Measurements from ENCODE around the gene LARGE1. TPM values are rescaled to one million over a fixed set of nuclear protein-coding genes. Genes with fewer than 3 reads are reported as not detected.

Gene LARGE1
- polyA plus RNA-seq, 6 donors from 2014 or later, result 3.6 to 9.5 (median 5.6) TPM

- ATAC-seq (ENCODE audit: low read depth in 2 of 2) (no peak), DNase-seq (no peak)
- peaks cover 18 to 35% (median 24%) of the 10 kb centered on the region in 3 donors for H3K4me1 Mint-ChIP-seq
- no peaks in the 10 kb centered on the region for H3K27me3 Mint-ChIP-seq
- H3K9me3 Mint-ChIP-seq, result peaks cover 0 to 4% (median 0%) of the 10 kb centered on the region in 7 donors
- peaks cover 8 to 11% of the 10 kb centered on the region in 2 donors for H3K36me3 Mint-ChIP-seq
- H3K27ac Mint-ChIP-seq, result peak overlapping the region in 3 of 6 donors; percentile 13 to 49 (median 48)
- H3K4me3 Mint-ChIP-seq, result peak overlapping the region in 1 of 8 donors; percentile 8
Observed at GRCh38 chr22:33766091-33766490, 154.2 kb downstream of the LARGE1 start.

- Mint-ChIP-seq H3K27ac (no peak overlapping the region), H3K27me3 (no peaks in the 10 kb centered on the region), H3K36me3 (peaks cover 44 to 59% of the 10 kb centered on the region in 2 donors), H3K4me1 (peaks cover 31 to 38% (median 34%) of the 10 kb centered on the region in 3 donors), H3K4me3 (no peak overlapping the region), H3K9me3 (peaks cover 0 to 2% (median 0%) of the 10 kb centered on the region in 7 donors)
- DNase-seq, result no peak
- ATAC-seq (ENCODE audit: low read depth in 2 of 2), result no peak
Observed at GRCh38 chr22:33758961-33759360, 161.3 kb downstream of the LARGE1 start.

GRCh38 chr22:33757802-33758483, 162.3 kb downstream of the LARGE1 start:
- Mint-ChIP-seq H3K36me3 (peaks cover 50 to 62% of the 10 kb centered on the region in 2 donors), H3K9me3 (peaks cover 0 to 4% (median 0%) of the 10 kb centered on the region in 7 donors), H3K27ac (peak overlapping the region in 2 of 6 donors; percentile 31 to 40), H3K4me1 (peaks cover 29 to 36% (median 34%) of the 10 kb centered on the region in 3 donors), H3K4me3 (no peak overlapping the region), H3K27me3 (no peaks in the 10 kb centered on the region)
- ATAC-seq (ENCODE audit: low read depth in 2 of 2) (no peak), DNase-seq (no peak)

- peak overlapping the region in 2 of 6 donors; percentile 44 to 97 for H3K27ac Mint-ChIP-seq
- no peak overlapping the region for H3K4me3 Mint-ChIP-seq
- peaks cover 0 to 7% (median 0%) of the 10 kb centered on the region in 7 donors for H3K9me3 Mint-ChIP-seq
- peaks cover 57 to 67% of the 10 kb centered on the region in 2 donors for H3K36me3 Mint-ChIP-seq
- DNase-seq (no peak), ATAC-seq (ENCODE audit: low read depth in 2 of 2) (no peak)
- peaks cover 29 to 35% (median 32%) of the 10 kb centered on the region in 3 donors for H3K4me1 Mint-ChIP-seq
- H3K27me3 Mint-ChIP-seq, result no peaks in the 10 kb centered on the region
Observed at GRCh38 chr22:33757041-33757801, 163.1 kb downstream of the LARGE1 start.

GRCh38 chr22:33756508-33756949, 163.7 kb downstream of the LARGE1 start:
- Mint-ChIP-seq H3K36me3 (peaks cover 51 to 67% of the 10 kb centered on the region in 2 donors), H3K27ac (peak overlapping the region in 4 of 6 donors; percentile 5 to 97 (median 28))

GRCh38 chr22:33748714-33749113, 171.6 kb downstream of the LARGE1 start:
- peaks cover 41 to 55% (median 52%) of the 10 kb centered on the region in 3 donors for H3K4me1 Mint-ChIP-seq
- no peak for ATAC-seq (ENCODE audit: low read depth in 2 of 2)
- peaks cover 0 to 7% (median 0%) of the 10 kb centered on the region in 7 donors for H3K9me3 Mint-ChIP-seq
- H3K27ac Mint-ChIP-seq, result no peak overlapping the region
- no peak for DNase-seq
- no peak overlapping the region for H3K4me3 Mint-ChIP-seq
- peaks cover 12 to 16% of the 10 kb centered on the region in 2 donors for H3K36me3 Mint-ChIP-seq
- H3K27me3 Mint-ChIP-seq, result no peaks in the 10 kb centered on the region

More at GRCh38 chr22:33756508-33756949, 163.7 kb downstream of the LARGE1 start:
- H3K27me3 Mint-ChIP-seq, result no peaks in the 10 kb centered on the region
- DNase-seq, result no peak
- ATAC-seq (ENCODE audit: low read depth in 2 of 2), result no peak
- H3K4me3 Mint-ChIP-seq, result no peak overlapping the region
- peaks cover 24 to 32% (median 25%) of the 10 kb centered on the region in 3 donors for H3K4me1 Mint-ChIP-seq
- peaks cover 0 to 7% (median 0%) of the 10 kb centered on the region in 7 donors for H3K9me3 Mint-ChIP-seq

GRCh38 chr22:33747576-33748180, 172.6 kb downstream of the LARGE1 start:
- Mint-ChIP-seq H3K36me3 (peaks cover 15 to 16% of the 10 kb centered on the region in 2 donors), H3K27me3 (no peaks in the 10 kb centered on the region), H3K4me3 (no peak overlapping the region), H3K27ac (peak overlapping the region in 3 of 6 donors; percentile 29 to 79 (median 34)), H3K9me3 (peaks cover 0 to 5% (median 0%) of the 10 kb centered on the region in 7 donors), H3K4me1 (peaks cover 46 to 63% (median 63%) of the 10 kb centered on the region in 3 donors)
- ATAC-seq (ENCODE audit: low read depth in 2 of 2) (no peak), DNase-seq (no peak)

- H3K4me1 Mint-ChIP-seq, result peaks cover 46 to 67% (median 63%) of the 10 kb centered on the region in 3 donors
- H3K9me3 Mint-ChIP-seq, result peaks cover 0 to 5% (median 0%) of the 10 kb centered on the region in 7 donors
- DNase-seq (no peak), ATAC-seq (ENCODE audit: low read depth in 2 of 2) (no peak)
- no peaks in the 10 kb centered on the region for H3K27me3 Mint-ChIP-seq
- peaks cover 9 to 10% of the 10 kb centered on the region in 2 donors for H3K36me3 Mint-ChIP-seq
- H3K4me3 Mint-ChIP-seq, result peak overlapping the region in 1 of 8 donors; percentile 0
- H3K27ac Mint-ChIP-seq, result peak overlapping the region in 3 of 6 donors; percentile 29 to 79 (median 34)
Observed at GRCh38 chr22:33747029-33747428, 173.2 kb downstream of the LARGE1 start.

- H3K36me3 Mint-ChIP-seq, result peaks cover 7 to 10% of the 10 kb centered on the region in 2 donors
- H3K27me3 Mint-ChIP-seq, result no peaks in the 10 kb centered on the region
- no peak overlapping the region for H3K4me3 Mint-ChIP-seq
- H3K27ac Mint-ChIP-seq, result no peak overlapping the region
- no peak for DNase-seq
- H3K4me1 Mint-ChIP-seq, result peaks cover 47 to 72% (median 65%) of the 10 kb centered on the region in 3 donors
- peaks cover 0 to 5% (median 0%) of the 10 kb centered on the region in 7 donors for H3K9me3 Mint-ChIP-seq
- no peak for ATAC-seq (ENCODE audit: low read depth in 2 of 2)
Observed at GRCh38 chr22:33746501-33746928, 173.8 kb downstream of the LARGE1 start.

- peaks cover 0 to 5% (median 0%) of the 10 kb centered on the region in 7 donors for H3K9me3 Mint-ChIP-seq
- DNase-seq (no peak), ATAC-seq (ENCODE audit: low read depth in 2 of 2) (no peak)
- peak overlapping the region in 1 of 8 donors; percentile 6 for H3K4me3 Mint-ChIP-seq
- no peak overlapping the region for H3K27ac Mint-ChIP-seq
- peaks cover 56 to 82% (median 69%) of the 10 kb centered on the region in 3 donors for H3K4me1 Mint-ChIP-seq
- H3K27me3 Mint-ChIP-seq, result no peaks in the 10 kb centered on the region
- peaks cover 7 to 10% of the 10 kb centered on the region in 2 donors for H3K36me3 Mint-ChIP-seq
Observed at GRCh38 chr22:33745501-33745900, 174.8 kb downstream of the LARGE1 start.

GRCh38 chr22:33743756-33744155, 176.5 kb downstream of the LARGE1 start:
- H3K4me1 Mint-ChIP-seq, result peaks cover 55 to 79% (median 60%) of the 10 kb centered on the region in 3 donors
- DNase-seq (no peak), ATAC-seq (ENCODE audit: low read depth in 2 of 2) (no peak)
- H3K4me3 Mint-ChIP-seq, result peak overlapping the region in 1 of 8 donors; percentile 12
- H3K36me3 Mint-ChIP-seq, result peaks cover 10 to 15% of the 10 kb centered on the region in 2 donors
- peaks cover 0 to 5% (median 0%) of the 10 kb centered on the region in 7 donors for H3K9me3 Mint-ChIP-seq
- peak overlapping the region in 3 of 6 donors; percentile 6 to 84 (median 28) for H3K27ac Mint-ChIP-seq
- no peaks in the 10 kb centered on the region for H3K27me3 Mint-ChIP-seq

GRCh38 chr22:33741025-33741424, 179.3 kb downstream of the LARGE1 start:
- peak overlapping the region in 1 of 6 donors; percentile 36 for H3K27ac Mint-ChIP-seq
- H3K4me3 Mint-ChIP-seq, result peak overlapping the region in 1 of 8 donors; percentile 26
- no peak for DNase-seq
- H3K27me3 Mint-ChIP-seq, result no peaks in the 10 kb centered on the region
- peaks cover 21 to 24% of the 10 kb centered on the region in 2 donors for H3K36me3 Mint-ChIP-seq
- peaks cover 0 to 5% (median 0%) of the 10 kb centered on the region in 7 donors for H3K9me3 Mint-ChIP-seq
- ATAC-seq (ENCODE audit: low read depth in 2 of 2), result no peak
- peaks cover 36 to 67% (median 51%) of the 10 kb centered on the region in 3 donors for H3K4me1 Mint-ChIP-seq

GRCh38 chr22:33739516-33739915, 180.8 kb downstream of the LARGE1 start:
- Mint-ChIP-seq H3K4me3 (peak overlapping the region in 1 of 8 donors; percentile 35), H3K27ac (peak overlapping the region in 1 of 6 donors; percentile 3), H3K27me3 (no peaks in the 10 kb centered on the region), H3K4me1 (peaks cover 21 to 55% (median 42%) of the 10 kb centered on the region in 3 donors), H3K9me3 (peaks cover 0 to 5% (median 0%) of the 10 kb centered on the region in 7 donors), H3K36me3 (peaks cover 21 to 31% of the 10 kb centered on the region in 2 donors)
- ATAC-seq (ENCODE audit: low read depth in 2 of 2), result no peak
- no peak for DNase-seq
